Measurements from ENCODE around the gene TRIM69.

GRCh38 chr15:44801364-44801763, 65.0 kb downstream of the TRIM69 start:
- TF ChIP-seq EZH2 (IDR thresholded peaks at IDR 0.05; ENCODE audit: insufficient read depth, low read length), result no peak
- TF ChIP-seq, protein P1, sequence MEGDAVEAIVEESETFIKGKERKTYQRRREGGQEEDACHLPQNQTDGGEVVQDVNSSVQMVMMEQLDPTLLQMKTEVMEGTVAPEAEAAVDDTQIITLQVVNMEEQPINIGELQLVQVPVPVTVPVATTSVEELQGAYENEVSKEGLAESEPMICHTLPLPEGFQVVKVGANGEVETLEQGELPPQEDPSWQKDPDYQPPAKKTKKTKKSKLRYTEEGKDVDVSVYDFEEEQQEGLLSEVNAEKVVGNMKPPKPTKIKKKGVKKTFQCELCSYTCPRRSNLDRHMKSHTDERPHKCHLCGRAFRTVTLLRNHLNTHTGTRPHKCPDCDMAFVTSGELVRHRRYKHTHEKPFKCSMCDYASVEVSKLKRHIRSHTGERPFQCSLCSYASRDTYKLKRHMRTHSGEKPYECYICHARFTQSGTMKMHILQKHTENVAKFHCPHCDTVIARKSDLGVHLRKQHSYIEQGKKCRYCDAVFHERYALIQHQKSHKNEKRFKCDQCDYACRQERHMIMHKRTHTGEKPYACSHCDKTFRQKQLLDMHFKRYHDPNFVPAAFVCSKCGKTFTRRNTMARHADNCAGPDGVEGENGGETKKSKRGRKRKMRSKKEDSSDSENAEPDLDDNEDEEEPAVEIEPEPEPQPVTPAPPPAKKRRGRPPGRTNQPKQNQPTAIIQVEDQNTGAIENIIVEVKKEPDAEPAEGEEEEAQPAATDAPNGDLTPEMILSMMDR (IDR thresholded peaks at IDR 0.05; ENCODE audit: insufficient read depth, low read depth, low read length), result no peak

Data from astrocyte (in vitro differentiated cells and primary cell).